ENCODE results near the gene HYAL1.
A peak's percentile ranks its signal among the peaks of the same experiment; 100 is the strongest.
"Not testable (repeated sequence)": the region's sequence is repeated elsewhere in the genome, so short reads cannot be mapped to it uniquely, and the experiment has no call there.

Gene HYAL1

GRCh38 chr3:50316657-50317242 is 13.4 kb upstream of the HYAL1 start:
- peak in 1 of 2 experiments; percentile 11 for DNase-seq

DNA sequence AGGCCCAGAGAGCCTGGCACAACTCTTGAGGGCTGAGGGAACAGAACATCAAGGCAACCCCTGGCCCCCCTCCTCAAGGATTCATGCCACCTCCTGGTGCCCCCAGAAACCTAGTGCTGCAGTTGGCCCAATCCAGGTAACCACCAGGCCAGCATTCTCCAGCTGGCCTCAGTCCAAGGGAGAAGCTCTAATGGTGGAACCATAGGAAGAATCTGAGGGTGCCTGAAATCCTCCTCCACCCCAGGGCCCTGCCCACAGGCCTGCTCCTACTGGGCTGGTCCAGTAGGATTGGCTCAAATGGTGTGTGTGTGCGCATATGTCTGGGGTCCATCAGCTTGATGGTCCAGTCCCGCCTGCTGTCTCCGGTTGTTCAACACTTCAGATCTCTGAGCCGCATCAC is 11.4 kb upstream of the HYAL1 start:
- DNase-seq = no peak

DNA sequence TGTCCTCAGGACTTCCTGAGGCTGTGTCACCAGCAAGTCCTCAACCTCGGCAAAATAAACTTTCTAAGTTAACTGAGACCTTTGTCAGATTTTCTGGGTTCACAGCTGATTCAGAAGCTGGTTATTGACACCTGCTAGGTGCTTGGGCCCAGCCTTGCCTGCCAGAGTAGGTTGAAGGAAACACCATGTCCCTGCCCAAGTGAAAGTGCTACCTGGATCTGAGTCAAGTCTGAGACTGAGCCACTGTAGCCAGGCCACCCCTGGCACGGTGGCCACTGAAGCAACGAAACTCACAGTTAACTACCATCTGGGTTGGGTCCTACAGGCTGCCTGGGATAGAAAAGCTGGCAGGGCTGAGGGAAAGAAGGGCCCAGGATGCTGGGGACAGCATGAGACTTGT is 11.0 kb upstream of the HYAL1 start:
- no peak for DNase-seq

DNA sequence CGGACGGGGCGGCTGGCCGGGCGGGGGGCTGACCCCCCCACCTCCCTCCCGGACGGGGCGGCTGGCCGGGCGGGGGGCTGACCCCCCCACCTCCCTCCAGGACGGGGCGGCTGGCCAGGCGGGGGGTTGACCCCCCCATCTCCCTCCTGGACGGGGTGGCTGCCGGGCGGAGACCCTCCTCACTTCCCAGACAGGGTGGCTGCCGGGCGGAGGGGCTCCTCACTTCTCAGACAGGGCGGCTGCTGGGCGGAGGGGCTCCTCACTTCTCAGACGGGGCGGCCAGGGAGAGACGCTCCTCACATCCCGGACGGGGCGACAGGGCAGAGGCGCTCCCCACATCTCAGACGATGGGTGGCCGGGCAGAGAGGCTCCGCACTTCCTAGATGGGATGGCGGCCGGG is 8.7 kb upstream of the HYAL1 start:
- DNase-seq = not testable (repeated sequence)

- DNase-seq = no peak
Measured at GRCh38 chr3:50304601-50305000, 1.2 kb upstream of the HYAL1 start.

- DNase-seq = no peak
Measured at GRCh38 chr3:50302095-50303012, 1.0 kb downstream of the HYAL1 start.

DNA sequence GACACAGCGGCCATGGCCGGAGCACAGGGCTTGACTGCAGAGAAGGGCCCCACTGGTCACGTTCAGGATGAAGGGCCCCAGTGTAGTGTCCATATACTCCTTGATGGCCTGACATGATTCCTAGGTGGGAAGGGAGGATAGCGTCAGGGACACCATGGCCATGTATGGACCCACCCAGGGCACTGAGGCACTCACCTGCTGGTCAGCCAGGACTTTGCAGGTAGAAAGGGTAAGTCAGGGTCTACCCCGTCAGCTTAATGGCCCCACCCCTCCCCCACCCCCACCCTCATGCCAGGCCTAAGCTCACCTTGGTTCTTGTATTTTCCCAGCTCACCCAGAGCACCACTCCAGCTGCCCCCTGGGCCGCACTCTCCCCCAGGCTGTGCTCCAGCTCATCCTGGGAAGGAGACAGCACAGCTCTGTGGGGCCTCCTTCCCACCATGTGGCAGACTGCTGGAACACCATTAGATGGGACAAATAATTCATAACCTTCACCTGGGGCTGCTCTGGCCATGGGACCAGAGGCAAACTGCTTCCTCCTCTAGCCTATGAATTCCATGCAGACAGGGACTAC is 2.6 kb downstream of the HYAL1 start:
- no peak for DNase-seq

DNA sequence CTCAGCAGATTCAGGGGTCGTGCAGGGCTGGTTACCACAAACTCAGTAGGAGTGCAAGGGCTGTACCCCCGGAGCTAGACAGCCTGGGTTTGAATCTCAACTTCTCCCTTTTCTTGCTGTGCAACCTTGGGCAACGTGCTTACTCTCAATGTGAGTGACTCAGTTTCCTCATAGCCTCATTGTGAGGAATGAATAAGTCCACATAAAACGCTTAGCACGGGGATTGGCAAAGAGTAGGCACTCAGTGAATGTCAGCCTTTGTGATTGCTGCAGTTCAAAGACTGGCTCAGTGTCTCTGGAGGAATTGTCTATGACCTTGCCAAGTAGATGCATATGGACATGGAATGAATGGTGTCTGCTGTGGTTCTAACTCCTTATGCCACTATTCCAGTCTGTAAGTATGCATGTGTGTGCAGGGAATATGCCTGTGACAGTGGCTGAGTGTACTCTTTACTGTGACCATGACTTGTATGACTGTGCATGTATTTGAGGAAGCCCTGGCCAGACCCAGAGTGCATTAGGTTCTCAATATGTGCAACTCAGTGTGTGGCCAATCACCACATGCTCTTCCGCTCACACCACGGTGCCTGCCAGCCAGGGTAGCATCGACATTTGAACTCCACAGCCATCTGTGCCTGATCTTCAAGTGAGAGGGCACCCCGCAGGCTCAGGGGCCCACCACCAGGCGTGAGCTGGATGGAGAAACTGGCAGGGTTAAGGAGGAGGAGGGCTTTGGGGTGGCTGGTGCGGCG is 3.3 kb downstream of the HYAL1 start:
- DNase-seq = no peak

- no peak for DNase-seq
Measured at GRCh38 chr3:50299638-50299928, 3.8 kb downstream of the HYAL1 start.

DNA sequence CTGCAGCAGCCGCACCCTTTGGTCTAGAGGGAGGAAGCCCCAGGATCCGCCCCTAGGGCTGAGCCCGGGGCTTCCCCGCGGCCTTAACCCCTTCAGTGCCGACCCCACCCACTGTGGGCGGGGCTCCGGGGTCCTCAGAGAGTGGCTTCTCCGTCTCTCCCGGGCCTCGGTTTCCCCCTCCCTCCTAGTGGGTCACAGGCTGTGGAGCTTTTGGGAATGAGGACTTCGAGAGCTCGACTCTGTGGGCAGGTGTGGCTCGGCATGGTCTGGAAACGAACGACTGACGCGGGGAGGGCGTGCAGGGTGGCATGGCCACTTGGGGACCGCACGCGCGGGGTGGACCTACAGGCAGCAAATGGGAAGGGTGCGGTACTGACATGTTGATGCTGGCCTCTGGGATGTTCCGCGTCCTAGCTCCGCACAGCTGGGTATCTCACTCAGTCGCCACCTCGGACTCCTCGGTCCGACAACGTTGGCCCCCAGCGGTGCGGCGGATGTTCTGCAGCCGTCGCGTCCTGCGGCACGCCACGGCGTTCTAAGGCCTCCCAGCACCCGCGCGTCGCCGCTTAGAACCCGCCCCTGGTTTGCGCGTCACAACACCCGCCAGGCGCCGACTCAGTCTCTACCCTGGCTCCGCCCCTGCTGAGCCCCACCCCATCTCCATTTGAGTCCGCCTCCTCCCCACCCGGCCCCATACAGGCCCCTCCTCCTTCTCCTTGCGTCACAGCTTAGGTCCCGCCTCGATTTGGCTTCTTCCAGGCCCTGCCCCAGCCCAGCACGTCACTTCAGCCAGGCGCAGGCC is 4.3 kb downstream of the HYAL1 start, which contains the start of the genes HYAL3 and NAA80:
Gene HYAL3, minus strand, starts transcription at position 570 of the 802 bp plus-strand sequence. CDS start 3,803 bp downstream, outside the sequence.
Gene NAA80, minus strand, starts transcription at position 570 of the 802 bp plus-strand sequence. CDS start 1,942 bp downstream, outside the sequence.
- peak; percentile 87 to 93 for DNase-seq

- no peak for DNase-seq
Measured at GRCh38 chr3:50297896-50298725, 5.3 kb downstream of the HYAL1 start.

DNA sequence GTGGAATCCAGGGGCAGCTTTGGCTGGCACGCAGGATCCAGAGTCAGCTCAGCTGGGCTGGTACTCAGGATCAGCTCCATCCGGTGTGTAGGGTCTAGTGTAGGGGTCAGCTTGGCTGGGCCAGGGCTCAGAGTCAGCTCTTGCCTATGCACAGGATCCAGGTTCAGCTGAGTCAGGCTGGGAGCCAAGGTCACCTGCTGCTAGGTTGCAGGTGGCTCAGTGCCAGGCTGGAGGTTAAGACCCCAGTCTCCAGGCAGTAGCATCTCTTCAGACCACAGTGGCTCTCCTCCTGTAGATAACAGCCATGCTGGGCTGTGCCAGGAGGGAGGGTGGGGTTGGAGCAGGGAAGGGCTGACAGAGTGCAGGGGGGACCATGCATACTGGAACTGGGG is 6.0 kb downstream of the HYAL1 start:
- DNase-seq = no peak

GRCh38 chr3:50296721-50297383 is 6.5 kb downstream of the HYAL1 start:
- no peak for DNase-seq

- no peak for DNase-seq
Measured at GRCh38 chr3:50295553-50296431, 7.6 kb downstream of the HYAL1 start.

- DNase-seq = no peak
Measured at GRCh38 chr3:50294492-50295403, 8.6 kb downstream of the HYAL1 start.

- no peak for DNase-seq
Measured at GRCh38 chr3:50294089-50294488, 9.3 kb downstream of the HYAL1 start.

DNA sequence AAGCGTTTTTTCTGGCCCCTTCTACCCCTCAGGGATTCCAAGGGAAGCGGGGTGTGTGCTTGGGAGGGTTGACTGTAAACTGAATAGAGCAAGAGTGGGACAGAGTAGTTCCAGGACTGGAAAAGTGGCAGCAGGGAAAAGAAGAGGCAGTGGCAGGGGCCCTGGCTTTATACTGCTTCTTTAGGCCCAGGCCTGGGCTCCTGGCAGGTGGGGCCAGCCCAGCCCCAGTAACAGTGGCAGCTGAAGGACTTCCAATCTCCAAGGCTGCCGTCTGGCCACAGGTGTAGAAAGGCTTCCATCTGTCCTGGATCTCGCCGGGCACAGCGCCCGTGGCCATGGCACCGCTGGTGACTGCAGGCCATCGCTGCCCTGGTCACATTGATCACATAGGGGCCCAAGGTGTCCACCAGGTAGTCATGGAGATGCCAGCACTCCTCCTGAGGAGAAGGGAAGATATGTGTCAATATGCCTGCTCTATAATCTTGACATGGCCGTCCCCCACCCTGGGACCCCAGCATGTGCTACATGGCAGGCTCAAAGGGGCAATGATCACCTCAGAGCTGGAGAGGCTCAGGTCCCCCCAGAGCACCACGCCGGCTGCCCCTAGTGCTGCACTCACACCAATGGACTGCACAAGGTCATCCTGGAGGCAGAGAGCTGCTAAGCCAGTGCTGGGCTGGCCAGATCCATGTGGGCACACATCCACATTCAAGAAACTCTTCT is 10.1 kb downstream of the HYAL1 start:
- no peak for DNase-seq
